Choroid plexus epithelial cell (primary cell): ENCODE results near the gene REN.

Source experiments
- DNase-seq: peaks from one replicate; pipeline ENCODE4 v3.0.0-alpha.2; 2010; ENCODE audit warnings: low read depth
- H3K4me3 ChIP-seq: 2 replicates; pipeline ENCODE4 v1.5.1; 2011; ENCODE audit warnings: low read depth, mild to moderate bottlenecking, control low read depth, low read length, moderate library complexity
- CTCF ChIP-seq: conservative IDR thresholded peaks from 2 replicates; pipeline ENCODE4 v1.5.1; 2011; ENCODE audit warnings: low read depth, mild to moderate bottlenecking, control low read depth, inconsistent platforms, low read length, moderate library complexity

The REN gene

GRCh38 chr1:204131978-204132377 lies 34.2 kb downstream of the REN start:
- H3K4me3 ChIP-seq, result no peak overlapping the region
- no peak for DNase-seq
- TF ChIP-seq CTCF, result no peak

GRCh38 chr1:204130981-204131892 lies 34.9 kb downstream of the REN start:
- peak; percentile 30 for TF ChIP-seq CTCF
- DNase-seq, result peak; percentile 84
- no peak overlapping the region for H3K4me3 ChIP-seq

- H3K4me3 ChIP-seq, result no peak overlapping the region
- no peak for DNase-seq
- no peak for TF ChIP-seq CTCF
Measured at GRCh38 chr1:204130178-204130577, 36.0 kb downstream of the REN start.

- H3K4me3 ChIP-seq, result no peak overlapping the region
- peak; percentile 86 for TF ChIP-seq CTCF
- peak; percentile 69 for DNase-seq
Measured at GRCh38 chr1:204128964-204129896, 36.9 kb downstream of the REN start.

GRCh38 chr1:204128464-204128963 lies 37.6 kb downstream of the REN start:
- no peak overlapping the region for H3K4me3 ChIP-seq
- no peak for DNase-seq
- TF ChIP-seq CTCF, result no peak

GRCh38 chr1:204127597-204128242 lies 38.4 kb downstream of the REN start:
- peak; percentile 85 for DNase-seq
- peak; percentile 97 for TF ChIP-seq CTCF
- H3K4me3 ChIP-seq, result no peak overlapping the region
